HepG2 (cell line): ENCODE results near the gene TOR4A. TPM values are rescaled to one million over a fixed set of nuclear protein-coding genes. Genes with fewer than 3 reads are reported as not detected.

Experiments used
- AFF4 ChIP-seq: sonication (generic); formaldehyde crosslinking; IDR thresholded peaks from 2 replicates; pipeline ENCODE4 v1.4.0; 2020; ENCODE audit warnings: missing genetic modification reagents
- AKAP8 ChIP-seq: sonication (generic); formaldehyde crosslinking; IDR thresholded peaks from 2 replicates; pipeline ENCODE4 v1.5.1; 2020; ENCODE audit warnings: mild to moderate bottlenecking, missing genetic modification reagents
- ASH2L ChIP-seq: fragments of 300-600, 200-600 bp; sonication (generic); IDR thresholded peaks from 2 replicates; pipeline ENCODE4 v1.7.0; 2017; ENCODE audit warnings: low read depth, mild to moderate bottlenecking, moderate library complexity, mixed read lengths, low read length; ENCODE audit not compliant: insufficient read length
- CEBPG ChIP-seq: IDR thresholded peaks from 2 replicates; pipeline ENCODE4 v1.6.1; 2016
- DPF2 ChIP-seq: sonication (generic); formaldehyde crosslinking; IDR thresholded peaks from 2 replicates; pipeline ENCODE4 v1.4.0; 2020; ENCODE audit warnings: mild to moderate bottlenecking, low read depth, missing genetic modification reagents, borderline replicate concordance
- FOXM1 ChIP-seq: sonication (generic); formaldehyde crosslinking; IDR thresholded peaks from 2 replicates; pipeline ENCODE4 v1.5.0; 2020; ENCODE audit warnings: missing genetic modification reagents
- HDAC2 ChIP-seq: sonication (generic); formaldehyde crosslinking; IDR thresholded peaks from 2 replicates; pipeline ENCODE4 v1.4.0; 2020; ENCODE audit warnings: missing genetic modification reagents
- ISL2 ChIP-seq: sonication (generic); formaldehyde crosslinking; IDR thresholded peaks from 2 replicates; pipeline ENCODE4 v1.5.0; 2020; ENCODE audit warnings: missing genetic modification reagents
- NCOA2 ChIP-seq: sonication (generic); formaldehyde crosslinking; IDR thresholded peaks from 2 replicates; pipeline ENCODE4 v1.8.0; 2022; ENCODE audit warnings: inconsistent platforms
- REPIN1 ChIP-seq: sonication (generic); formaldehyde crosslinking; IDR thresholded peaks from 2 replicates; pipeline ENCODE4 v1.8.0; 2022; ENCODE audit warnings: missing genetic modification reagents, low read depth, mild to moderate bottlenecking, borderline replicate concordance
- SAP130 ChIP-seq: IDR thresholded peaks from 2 replicates; pipeline ENCODE4 v1.6.1; 2016; ENCODE audit warnings: low read depth
- SIN3A ChIP-seq: IDR thresholded peaks from 2 replicates; pipeline ENCODE4 v1.6.1; 2011; ENCODE audit warnings: low read depth, mild to moderate bottlenecking, control low read depth, low read length, borderline replicate concordance
- TCF7 ChIP-seq: sonication (generic); IDR thresholded peaks from 2 replicates; pipeline ENCODE4 v1.6.1; 2016; ENCODE audit warnings: antibody characterized with exemption, low read depth
- ZFP36L2 ChIP-seq: sonication (generic); formaldehyde crosslinking; IDR thresholded peaks from 2 replicates; pipeline ENCODE4 v1.4.0; 2020; ENCODE audit warnings: missing genetic modification reagents
- ZFY ChIP-seq: sonication (generic); formaldehyde crosslinking; IDR thresholded peaks from 2 replicates; pipeline ENCODE4 v1.4.0; 2020; ENCODE audit warnings: missing genetic modification reagents
- ZKSCAN8 ChIP-seq: IDR thresholded peaks from 2 replicates; pipeline ENCODE4 v1.6.1; 2016; ENCODE audit warnings: borderline replicate concordance, missing genetic modification reagents, missing compliant biosample characterization
- ZNF232 ChIP-seq: sonication (generic); formaldehyde crosslinking; IDR thresholded peaks from 2 replicates; pipeline ENCODE4 v1.4.0; 2020; ENCODE audit warnings: missing genetic modification reagents, borderline replicate concordance
- ZNF281 ChIP-seq: sonication (generic); formaldehyde crosslinking; IDR thresholded peaks from 2 replicates; pipeline ENCODE4 v1.4.0; 2020; ENCODE audit warnings: missing genetic modification reagents, borderline replicate concordance
- ZNF282 ChIP-seq: fragments of 450-650 bp; IDR thresholded peaks from 2 replicates; pipeline ENCODE4 v1.6.1; 2018; ENCODE audit not compliant: partially characterized antibody
- ZNF292 ChIP-seq: sonication (generic); formaldehyde crosslinking; IDR thresholded peaks from 2 replicates; pipeline ENCODE4 v1.8.1; 2022; ENCODE audit warnings: mild to moderate bottlenecking, low read depth, missing genetic modification reagents, borderline replicate concordance
- ZNF776 ChIP-seq: sonication (generic); formaldehyde crosslinking; IDR thresholded peaks from 2 replicates; pipeline ENCODE4 v1.4.0; 2020; ENCODE audit warnings: mild to moderate bottlenecking, missing genetic modification reagents
- ZNF878 ChIP-seq: sonication (generic); formaldehyde crosslinking; IDR thresholded peaks from 2 replicates; pipeline ENCODE4 v1.8.1; 2023; ENCODE audit warnings: mild to moderate bottlenecking, missing genetic modification reagents, moderate library complexity
- polyA plus RNA-seq, 8 experiments: library from polyadenylated mRNA; depleted of rRNA in 3 of 8; stranded (reverse) in 7 of 8; unstranded in 1 of 8; fragments of >200 nt; fragmentation: Illumina TruSeq in 4 of 8; extraction: Trizol in 4 of 8; gene quantifications; 2 replicates each; pipeline versions ENCODE4 v1.2.1 to v1.2.3, GENCODE V29; 2011 to 2016; ENCODE audit warnings: low read depth in 4 of 8, missing spikeins in 1 of 8, mixed read lengths in 1 of 8; ENCODE audit not compliant: insufficient read depth in 1 of 8
- total RNA-seq, 5 experiments: library from RNA; depleted of rRNA; stranded (reverse); fragments of >200 nt; fragmentation: Illumina TruSeq; extraction: Trizol; gene quantifications; 2 replicates each; pipeline ENCODE4 v1.2.3, GENCODE V29; 2016; ENCODE audit warnings: low read depth in 1 of 5
- TF ChIP-seq, protein P1 (sequence below): sonication (generic); formaldehyde crosslinking; IDR thresholded peaks from 2 replicates; pipeline ENCODE4 v1.4.0; 2020; ENCODE audit warnings: missing genetic modification reagents

Gene TOR4A
- total and polyA plus RNA-seq, 2 of the 13 experiments (the other 11 are each of a cell fraction or from before 2014, with no cell fraction given), result 11.1 to 14.2 TPM

DNA sequence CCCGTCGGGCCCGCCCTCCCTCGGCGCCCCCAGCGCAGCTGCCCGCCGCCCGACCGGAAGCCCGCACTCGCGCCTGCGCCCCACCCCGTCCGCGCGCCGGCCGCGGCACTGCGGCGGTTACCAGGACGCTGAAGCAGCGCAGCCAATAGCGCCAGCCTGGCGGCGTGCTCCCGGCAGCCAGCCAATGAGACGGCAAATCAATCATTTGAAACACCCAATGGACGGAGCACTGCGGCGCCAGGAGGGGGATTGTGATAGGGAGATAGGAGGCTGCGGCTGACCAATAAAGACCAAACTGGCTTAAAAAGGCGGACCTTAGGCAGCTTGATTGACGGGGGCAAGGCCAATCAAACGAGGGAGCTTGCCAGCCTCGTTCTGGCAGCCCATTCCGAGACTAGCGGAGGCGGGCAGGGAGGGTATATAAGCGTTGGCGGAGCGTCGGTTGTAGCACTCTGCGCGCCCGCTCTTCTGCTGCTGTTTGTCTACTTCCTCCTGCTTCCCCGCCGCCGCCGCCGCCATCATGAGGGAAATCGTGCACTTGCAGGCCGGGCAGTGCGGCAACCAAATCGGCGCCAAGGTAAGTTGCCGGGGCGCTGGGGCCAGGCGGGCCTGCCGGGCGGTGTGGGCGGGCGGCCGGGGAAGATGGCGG lies 36.6 kb upstream of the TOR4A start, which contains the start of gene TUBB4B (continued):
- no peak for TF ChIP-seq ZNF282
- TF ChIP-seq ZNF292 (CRISPR knock-in tag), result no peak
- no peak for TF ChIP-seq ZNF878 (CRISPR knock-in tag)
- TF ChIP-seq SAP130 (CRISPR knock-in tag), result peak; percentile 54
- no peak for TF ChIP-seq ZFP36L2
- TF ChIP-seq SIN3A, result 0 out of 2 replicates have a peak, but pooled peaks have one; percentile 22
- peak; percentile 70; the same call in 1 of the 2 replicates for TF ChIP-seq ZNF232 (CRISPR knock-in tag)
- peak; percentile 48; the same call in 1 of the 2 replicates for TF ChIP-seq ZNF281 (CRISPR knock-in tag)
- TF ChIP-seq, protein P1, sequence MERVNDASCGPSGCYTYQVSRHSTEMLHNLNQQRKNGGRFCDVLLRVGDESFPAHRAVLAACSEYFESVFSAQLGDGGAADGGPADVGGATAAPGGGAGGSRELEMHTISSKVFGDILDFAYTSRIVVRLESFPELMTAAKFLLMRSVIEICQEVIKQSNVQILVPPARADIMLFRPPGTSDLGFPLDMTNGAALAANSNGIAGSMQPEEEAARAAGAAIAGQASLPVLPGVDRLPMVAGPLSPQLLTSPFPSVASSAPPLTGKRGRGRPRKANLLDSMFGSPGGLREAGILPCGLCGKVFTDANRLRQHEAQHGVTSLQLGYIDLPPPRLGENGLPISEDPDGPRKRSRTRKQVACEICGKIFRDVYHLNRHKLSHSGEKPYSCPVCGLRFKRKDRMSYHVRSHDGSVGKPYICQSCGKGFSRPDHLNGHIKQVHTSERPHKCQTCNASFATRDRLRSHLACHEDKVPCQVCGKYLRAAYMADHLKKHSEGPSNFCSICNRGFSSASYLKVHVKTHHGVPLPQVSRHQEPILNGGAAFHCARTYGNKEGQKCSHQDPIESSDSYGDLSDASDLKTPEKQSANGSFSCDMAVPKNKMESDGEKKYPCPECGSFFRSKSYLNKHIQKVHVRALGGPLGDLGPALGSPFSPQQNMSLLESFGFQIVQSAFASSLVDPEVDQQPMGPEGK (CRISPR knock-in tag), result 0 out of 2 replicates have a peak, but pooled peaks have one; percentile 12
- peak; percentile 68; the same call in 1 of the 2 replicates for TF ChIP-seq NCOA2
- TF ChIP-seq DPF2 (CRISPR knock-in tag), result no peak
- TF ChIP-seq ZKSCAN8 (CRISPR knock-in tag), result 0 out of 2 replicates have a peak, but pooled peaks have one; percentile 66
- no peak for TF ChIP-seq ASH2L
- TF ChIP-seq TCF7, result no peak
- peak; percentile 76 for TF ChIP-seq AFF4 (CRISPR knock-in tag)
- TF ChIP-seq ZFY (CRISPR knock-in tag), result no peak; the same call in 1 of the 2 replicates
- no peak for TF ChIP-seq AKAP8
- TF ChIP-seq ISL2 (CRISPR knock-in tag), result peak; percentile 56
- TF ChIP-seq CEBPG (CRISPR knock-in tag), result no peak
- peak; percentile 96 for TF ChIP-seq FOXM1 (CRISPR knock-in tag)
- TF ChIP-seq REPIN1 (CRISPR knock-in tag), result peak; percentile 54
- TF ChIP-seq ZNF776, result peak; percentile 58
- TF ChIP-seq HDAC2 (CRISPR knock-in tag), result peak; percentile 29; the same call in 1 of the 2 replicates
